Right renal pelvis (tissue), 4 donors: Measurements from ENCODE around the gene CSMD2. TPM values are rescaled to one million over a fixed set of nuclear protein-coding genes. Genes with fewer than 3 reads are reported as not detected.
"Not testable (repeated sequence)": the region's sequence is repeated elsewhere in the genome, so short reads cannot be mapped to it uniquely, and the experiment has no call there.

ENCODE experiments used
- DNase-seq, 4 donors: peaks; one replicate each; pipeline ENCODE4 v3.0.0-alpha.2; 2013; ENCODE audit warnings: low read depth in 4 of 4, low spot score in 3 of 4, missing footprints in 1 of 4
- polyA plus RNA-seq, 4 donors: library from polyadenylated mRNA; unstranded; fragments of 120-200 nt; gene quantifications; one replicate each; pipeline ENCODE4 v1.2.1, GENCODE V29; 2013; ENCODE audit not compliant: insufficient read length in 4 of 4

The CSMD2 gene
- polyA plus RNA-seq, 4 donors, result 0.83 to 1.3 (median 1.2) TPM

DNA sequence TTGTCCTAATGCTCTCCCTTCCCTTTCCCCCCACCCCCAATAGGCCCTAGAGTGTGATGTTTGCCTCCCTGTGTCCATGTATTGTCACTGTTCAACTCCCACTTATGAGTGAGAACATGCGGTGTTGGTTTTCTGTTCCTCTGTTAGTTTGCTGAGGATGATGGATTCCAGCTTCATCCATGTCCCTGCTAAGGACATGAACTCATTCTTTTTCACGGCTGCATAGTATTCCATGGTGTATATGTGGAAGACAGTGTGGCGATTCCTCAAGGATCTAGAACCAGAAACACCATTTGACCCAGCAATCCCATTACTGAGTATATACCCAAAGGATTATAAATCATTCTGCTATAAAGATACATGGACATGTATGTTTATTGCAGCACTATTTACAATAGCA lies 148.7 kb downstream of the CSMD2 start:
- DNase-seq, result not testable (repeated sequence)

DNA sequence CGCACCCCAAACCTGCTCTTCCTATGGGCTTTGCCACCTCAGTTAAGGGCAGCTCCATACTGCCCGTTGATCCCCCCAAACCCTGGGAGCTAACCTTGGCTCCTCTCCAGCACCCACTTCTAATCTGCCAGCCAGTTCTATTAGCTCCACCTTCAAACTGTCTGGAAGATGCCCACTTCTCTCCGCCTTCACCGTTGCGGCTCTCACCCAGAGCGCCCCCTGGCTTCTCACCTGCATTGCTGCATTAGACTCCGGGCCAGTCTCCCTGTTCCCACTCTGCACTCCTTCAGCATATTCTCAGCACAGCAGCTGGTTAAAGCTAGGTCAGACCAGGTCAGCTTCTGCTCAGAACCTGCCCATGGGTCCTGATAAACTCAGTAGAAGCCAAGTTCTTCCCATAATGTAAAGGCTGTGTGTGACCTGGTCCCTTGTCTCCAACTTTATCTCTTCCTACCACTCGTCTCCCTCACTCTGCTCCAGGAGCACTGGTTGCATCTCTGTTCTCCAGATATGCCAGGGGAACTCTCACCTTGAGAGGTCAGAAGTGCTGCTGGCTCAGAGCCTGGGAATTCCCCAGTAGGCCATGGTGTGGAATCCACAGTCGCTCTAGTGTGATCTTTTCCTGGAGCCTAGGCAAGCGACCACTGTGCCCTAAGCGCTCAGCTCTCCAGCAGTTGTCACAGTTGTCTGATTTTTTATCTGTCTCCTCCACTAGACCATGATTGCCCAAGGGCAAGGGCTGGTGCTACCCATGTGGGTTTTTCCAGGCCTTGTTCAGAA lies 150.9 kb downstream of the CSMD2 start:
- DNase-seq, result peak in 1 of 4 donors; percentile 1

DNA sequence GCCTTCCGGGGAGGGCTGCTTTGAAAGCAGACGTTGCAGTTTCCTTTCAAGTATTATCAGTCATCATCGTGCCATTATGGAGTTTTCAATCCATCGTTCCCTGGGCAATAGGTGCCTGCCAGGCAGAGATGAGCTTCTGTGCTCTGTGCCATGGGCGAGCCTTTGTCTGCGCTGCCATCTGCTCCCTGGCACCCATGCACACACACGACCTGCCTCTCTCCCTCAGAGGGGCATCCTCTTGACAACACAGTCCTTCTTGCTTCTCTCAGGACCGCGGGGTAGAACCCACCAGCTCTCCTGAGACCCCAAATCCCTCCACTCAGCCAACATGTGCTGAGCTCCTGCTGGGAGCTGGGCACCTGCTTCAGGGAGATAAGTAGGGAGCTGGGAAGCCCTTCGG lies 151.9 kb downstream of the CSMD2 start:
- no peak for DNase-seq

DNA sequence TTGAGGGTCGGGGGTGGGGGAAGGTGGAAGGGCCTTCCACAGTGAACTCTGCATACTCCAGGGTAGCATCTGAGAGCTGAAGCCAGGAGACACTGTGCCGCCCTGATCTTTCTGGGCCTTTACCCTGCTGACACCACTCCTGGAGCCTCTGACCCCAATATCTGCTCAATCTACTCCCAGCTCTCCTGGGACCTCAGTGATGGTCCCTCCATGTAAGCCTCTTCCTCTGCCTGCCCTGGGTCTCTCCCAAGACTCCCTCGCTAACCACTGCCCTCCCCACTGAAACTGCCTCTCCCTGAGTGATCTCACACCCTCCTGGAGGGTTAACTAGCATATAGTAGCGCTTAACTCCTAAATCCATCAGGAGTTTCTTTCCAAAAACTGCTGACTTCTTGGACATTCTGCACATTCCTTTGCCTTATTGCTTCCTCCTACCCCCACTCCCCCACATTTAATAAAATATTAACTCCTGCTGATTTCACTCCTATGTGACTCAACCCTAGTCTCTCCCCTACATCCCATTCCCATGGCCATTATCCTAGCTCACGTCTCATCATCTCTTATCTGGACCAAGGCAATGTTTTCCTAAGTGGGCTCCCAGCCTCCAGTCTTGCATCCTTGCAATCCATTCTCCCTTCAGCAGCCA lies 155.6 kb downstream of the CSMD2 start:
- DNase-seq, result peak in 3 of 4 donors; percentile 2 to 9 (median 6)

DNA sequence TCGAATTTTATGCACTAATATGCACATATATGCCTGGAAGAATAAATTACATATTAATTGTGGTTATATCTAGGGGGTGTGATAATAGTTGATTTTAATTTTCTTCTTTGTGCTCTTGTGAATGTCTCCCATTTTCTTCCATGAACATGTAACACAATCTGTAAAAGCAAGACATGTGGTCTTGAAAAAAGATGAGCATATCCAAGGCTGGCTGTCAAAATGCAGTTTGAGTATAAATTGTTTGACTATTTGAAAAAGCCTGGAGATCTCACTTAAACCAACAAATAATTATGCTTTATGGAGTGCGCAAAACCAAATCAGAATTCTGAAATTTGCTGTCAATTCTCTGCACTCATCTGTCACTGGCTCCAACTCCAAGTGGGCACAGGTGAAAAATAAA lies 157.3 kb downstream of the CSMD2 start:
- DNase-seq, result no peak

DNA sequence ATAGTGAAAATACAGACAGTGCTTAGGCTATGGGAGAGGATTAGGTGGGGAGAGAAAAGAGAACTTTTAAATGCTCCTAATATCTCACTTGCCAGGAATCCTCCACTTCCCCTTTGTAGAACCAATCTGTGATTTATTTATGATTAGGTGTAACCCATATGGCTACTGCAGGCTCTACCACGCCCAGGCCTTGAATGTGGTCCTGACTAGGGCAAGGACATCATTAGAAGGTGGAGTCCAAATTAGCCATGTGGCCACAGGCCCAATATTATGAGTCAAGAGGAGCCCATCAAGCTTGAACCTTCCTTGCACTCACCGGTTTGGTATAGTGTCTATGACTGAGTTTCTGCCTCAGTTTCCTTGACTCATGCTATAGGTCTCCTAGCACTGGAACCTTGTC lies 159.7 kb downstream of the CSMD2 start:
- DNase-seq, result no peak

DNA sequence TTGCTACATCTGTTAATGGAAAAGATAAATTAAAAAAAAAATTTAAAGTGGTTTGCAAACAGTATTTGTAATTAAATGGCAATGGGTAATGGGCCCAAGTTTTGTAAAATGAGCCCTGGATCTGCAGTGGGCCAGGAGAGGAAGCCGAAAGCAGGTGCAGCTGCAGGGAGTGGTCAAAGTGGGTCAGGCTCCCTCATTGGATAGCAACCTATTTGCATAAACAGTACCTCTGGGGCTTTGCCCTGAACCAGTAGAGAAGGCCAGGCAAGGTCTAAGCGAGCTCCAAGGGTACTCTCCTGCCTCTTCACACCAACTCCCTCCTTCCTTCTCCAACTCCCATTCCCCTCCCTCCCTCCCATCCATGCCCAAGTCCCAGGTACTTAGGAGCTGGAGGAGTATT lies 162.2 kb downstream of the CSMD2 start:
- no peak for DNase-seq

DNA sequence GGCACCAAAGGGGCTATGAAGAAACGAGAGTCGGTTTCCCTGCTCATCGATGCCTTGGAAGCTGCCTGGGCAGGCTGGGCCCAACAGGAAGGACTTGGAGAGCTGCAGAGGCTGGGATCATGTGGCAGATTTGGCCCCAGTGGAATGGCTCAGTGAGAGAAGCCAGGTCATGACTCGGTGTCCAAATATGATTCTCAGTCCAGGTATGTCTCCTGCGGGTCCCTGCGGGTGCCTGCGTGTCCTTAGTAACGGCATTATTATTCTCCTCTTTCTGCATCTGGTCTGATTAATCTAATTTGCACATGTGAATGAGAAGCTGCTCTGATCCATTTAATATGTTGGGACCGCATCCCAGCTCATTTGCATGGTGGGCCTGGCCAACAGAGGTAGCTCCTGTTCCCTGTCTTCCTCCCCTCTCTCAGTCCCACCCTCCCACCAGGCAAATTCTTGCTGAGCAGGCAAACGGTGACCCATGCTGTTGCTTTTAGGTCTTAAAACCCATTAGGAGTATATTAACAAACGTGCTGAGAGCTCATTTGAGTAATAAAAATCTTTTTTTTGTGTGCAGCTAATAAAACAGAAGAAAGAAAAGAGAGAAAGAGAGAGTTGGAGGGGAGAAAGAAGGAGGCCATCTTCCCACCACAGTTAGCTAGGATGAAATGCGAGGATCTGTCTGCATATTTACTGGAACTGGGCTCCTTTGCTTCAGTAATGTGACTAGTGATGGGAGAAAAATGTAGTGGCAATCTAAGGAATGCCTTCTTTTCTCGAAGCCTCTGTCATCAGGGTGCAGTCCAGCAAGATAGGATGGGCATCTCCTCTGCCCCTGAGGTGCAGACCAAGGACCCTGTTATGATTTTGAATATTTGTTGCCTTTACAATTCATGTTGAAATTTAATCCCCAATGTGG lies 167.6 kb downstream of the CSMD2 start:
- DNase-seq, result no peak

DNA sequence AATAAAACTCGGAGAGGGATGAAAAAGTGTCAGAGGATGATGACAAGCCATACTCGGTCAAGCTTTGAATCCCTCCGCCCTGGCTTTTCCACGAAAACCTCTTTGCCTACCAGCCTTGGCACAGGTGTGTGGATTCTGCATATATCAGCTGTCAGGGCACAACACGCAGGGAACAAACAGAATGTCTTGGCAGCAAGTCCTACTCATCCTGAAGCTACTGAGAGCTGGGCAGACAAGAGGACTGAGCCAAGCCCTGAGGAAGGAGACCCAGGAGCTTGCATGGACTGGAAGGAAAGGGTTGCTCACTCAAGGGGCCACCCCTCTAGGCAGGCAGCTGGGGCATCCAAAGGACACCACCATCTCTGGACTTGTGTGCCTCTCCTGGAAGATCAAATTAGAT lies 168.7 kb downstream of the CSMD2 start:
- no peak for DNase-seq

DNA sequence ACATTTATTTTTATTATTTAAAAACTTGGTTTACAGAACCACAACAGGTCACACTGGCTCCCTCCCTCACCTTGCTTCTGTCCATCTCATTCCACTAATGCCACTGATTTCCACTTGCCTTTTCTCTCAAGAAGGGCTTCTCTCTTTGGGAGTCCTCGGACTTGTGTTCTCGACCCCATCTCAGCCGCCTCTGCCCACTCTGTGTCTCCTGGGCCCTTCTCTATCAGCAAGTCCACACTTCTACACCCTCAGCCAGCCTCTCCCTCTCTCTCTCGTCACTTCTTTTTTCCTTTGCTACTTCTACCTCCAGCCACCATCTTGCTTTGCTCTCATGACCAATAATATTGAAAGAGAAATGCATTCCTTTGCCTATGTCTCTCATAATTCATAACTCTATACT lies 171.7 kb downstream of the CSMD2 start:
- DNase-seq, result no peak

DNA sequence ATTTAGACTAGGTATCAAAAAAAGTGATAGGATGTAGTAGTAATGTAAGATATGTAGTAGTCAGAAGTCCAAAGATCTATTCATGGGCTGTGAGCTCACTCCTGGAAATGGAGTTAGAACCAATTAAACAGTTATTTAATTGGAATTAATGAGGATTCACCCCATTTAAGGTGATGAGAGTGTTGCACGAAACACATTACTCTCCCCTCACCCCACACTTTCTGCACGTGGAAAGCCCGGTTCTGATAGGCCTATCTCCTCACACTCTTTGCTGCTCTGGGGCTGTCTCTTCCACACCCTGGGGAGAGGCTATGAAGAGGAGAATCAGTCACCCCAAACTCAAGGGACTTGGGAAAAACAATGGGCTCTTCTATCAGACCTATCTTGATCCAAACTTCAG lies 174.7 kb downstream of the CSMD2 start:
- DNase-seq, result no peak

DNA sequence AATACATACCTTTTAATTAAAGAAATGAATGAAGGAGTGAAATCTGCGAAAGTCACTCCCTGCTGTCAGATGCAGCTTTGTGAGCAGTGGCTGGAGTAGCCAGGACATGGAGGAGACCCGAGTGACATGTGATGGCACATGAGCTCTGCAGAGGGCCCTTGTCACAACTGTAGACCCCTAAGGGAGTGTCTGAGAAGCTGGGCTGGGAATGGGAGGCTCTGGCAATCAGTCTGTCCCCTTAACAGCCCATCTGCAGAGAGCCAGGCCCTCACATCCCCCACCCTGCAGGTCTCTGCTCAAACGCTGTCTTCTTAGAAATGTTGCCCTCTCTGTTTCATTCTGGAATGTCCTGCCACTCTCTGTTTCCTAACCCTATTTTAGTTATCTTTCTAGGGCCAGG lies 176.9 kb downstream of the CSMD2 start:
- no peak for DNase-seq

DNA sequence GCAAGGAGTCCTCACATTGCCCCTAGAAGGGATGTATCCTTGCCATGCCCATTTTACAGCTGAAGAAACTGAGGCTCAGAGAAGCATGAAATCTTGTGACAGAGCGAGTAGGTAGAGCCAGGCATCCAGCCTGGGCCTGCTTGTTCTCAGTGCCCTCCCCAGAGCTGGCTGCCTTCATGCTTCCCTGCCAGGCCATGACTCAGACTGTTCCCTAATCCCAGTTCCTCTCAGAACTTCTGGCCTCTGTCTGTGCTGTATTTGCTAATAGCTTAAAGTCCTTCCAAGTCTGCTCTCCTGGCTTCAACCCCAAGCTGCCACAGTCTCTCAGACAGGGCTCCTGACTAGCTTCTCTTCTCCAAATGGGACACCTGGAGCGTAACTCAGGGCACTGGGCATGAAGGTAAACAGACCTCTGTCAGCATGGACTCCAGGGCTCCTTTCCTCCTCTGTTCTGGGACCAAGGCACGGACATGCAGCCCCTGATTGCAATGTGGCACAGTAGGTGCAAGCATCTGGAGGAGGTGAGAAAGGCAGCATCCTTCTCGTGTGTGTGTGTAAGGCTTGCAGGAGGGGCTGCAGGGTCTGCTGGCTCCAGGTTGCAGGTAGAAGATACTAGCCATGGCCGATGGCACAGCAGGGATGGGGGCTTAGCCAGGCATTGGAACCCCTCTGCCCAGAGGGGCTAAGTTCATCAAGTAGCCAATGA lies 178.5 kb downstream of the CSMD2 start:
- DNase-seq, result no peak

DNA sequence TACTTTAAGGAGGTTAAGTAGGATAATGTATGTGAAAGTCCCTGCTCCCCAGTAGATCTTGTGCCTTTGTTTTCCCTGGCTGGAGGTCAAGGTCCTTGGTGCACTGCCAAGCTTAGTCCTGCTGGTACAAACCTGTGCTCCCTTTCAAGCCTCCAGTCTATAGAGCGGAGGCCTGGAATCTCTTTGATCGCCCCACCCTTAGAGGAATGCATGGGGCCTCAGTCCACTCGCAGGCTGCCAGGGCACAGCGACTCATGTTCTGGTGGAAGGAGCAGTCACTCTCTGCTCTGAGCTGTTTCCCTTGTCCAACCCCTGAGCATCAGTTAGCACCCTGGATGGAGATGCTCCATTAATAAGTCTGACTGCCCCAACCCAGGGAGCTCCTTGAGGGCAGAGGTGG lies 179.4 kb downstream of the CSMD2 start:
- no peak for DNase-seq

DNA sequence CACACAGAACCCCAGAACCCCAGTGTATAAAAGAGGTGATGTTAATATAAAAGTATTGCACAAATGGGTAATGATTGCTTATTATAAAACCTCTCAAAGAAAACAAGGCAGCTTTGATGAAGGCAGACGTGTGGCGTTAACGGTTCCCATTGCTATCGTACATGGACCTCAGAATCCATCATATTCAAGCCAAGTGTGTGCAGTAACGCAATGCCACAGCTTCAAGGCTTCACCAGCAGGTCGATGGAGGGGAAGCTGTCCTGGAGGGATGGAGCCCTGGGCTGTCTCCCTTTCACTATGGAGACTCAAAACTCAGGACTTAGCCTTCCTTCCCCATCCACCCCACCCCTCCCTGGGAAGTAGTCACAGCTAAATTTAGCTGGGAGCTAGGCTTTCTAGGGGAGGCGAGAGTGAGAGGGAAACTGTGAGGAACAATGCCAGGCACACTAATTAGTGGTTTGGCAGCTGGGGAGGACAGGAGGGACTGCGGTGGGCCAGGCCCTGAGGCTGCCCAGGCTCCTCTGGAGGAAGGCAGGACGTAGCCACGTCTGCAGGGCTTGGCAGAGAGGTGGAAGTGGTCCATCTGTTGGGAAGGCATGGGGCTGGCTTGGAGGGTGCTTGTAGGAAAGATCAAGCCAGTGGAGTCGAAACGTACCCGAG lies 180.0 kb downstream of the CSMD2 start:
- no peak for DNase-seq

DNA sequence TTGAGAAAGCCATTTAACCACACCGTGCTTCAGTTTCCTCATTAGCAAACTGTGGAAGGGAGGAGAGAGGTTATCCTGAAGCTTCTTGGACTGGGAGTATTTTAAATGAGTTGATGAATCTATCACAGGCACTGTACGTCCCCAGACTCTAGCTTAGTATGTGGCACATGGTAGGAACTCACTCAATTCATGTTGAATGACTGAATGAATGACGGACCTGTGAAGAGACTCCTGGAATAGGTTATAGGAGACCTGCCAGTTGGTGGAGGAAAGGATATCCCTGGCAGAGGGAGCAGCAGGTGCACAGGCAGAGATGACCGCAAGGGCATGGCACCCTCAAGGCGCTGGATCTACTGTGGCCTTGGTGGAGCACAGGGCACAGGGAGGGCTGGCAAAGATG lies 182.6 kb downstream of the CSMD2 start:
- no peak for DNase-seq

DNA sequence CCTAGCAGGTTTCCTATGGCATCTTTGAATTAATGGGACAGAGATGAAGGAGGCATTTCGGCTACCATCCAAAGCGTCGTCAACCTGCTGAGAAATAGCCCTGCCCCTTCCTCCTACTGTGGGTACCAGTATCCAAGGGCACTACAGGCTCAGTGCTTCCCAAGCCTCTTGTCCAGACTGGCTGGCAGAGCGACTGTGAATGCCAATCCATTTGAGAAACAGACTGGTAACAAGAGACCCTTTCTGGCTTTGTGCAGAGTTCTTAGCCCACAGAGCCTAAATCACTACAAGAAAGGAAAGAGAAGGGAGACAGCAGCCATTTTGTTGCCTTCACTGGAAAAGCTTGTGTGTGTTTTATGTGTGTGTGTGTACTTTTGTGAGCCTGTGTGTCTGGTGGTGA lies 185.7 kb downstream of the CSMD2 start:
- DNase-seq, result no peak

DNA sequence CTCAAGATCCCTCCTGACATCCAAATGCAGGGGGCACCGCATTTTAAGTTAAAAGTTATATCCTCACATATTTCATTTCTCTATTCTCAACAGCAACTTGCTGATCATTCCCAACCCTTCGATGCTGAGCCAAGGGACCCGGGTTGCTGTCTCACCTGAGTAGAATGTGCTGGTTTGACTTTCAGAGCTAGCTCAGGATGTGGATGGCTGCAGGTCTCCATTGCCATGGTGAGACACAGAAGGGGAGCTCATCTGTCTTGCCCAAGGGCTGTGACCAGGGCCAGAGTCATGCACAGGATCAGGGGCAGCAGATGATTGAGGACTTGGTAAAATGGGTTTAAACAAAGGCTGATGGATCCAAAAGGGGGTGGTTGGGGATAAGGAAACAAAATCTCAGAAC lies 189.1 kb downstream of the CSMD2 start:
- DNase-seq, result no peak

DNA sequence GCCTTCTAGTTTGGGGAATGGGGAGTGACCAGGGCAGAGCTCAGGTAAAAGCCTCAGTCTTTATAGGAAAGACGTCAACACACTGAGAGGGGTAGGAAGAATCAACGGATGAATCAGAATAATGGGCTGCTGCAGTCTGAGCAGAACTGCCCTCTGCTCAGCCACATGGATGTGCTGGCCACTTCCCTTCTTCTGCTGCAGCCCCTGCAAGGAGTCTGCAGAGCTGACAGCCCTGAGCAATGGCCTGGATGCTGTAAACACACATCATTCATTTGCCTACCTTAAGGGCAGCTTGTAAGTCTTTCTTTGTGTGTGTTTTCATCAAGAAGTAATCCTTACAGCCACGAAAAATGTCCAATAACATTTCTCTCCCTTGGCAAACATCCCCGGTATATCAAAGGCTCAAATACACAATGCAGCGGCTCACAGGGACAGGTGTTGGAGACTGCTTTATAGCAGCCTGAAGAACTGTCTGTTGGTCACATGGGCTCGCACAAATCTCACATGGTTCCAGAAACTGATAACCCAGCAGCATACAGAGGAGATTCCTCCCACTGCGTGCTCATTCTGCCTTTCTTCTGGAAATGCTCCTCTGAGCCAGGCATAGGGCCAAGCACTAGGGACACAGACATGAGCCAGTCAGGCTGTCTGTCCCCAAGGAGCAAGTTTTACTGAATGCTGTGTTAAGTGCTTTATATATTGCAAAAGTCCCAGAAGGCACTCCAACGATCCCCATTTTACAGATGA lies 191.1 kb downstream of the CSMD2 start:
- DNase-seq, result no peak
